Endothelial cell of umbilical vein (primary cell): Measurements from ENCODE around the gene YTHDF1. TPM values are rescaled to one million over a fixed set of nuclear protein-coding genes. Genes with fewer than 3 reads are reported as not detected.

Experiments
- BruUV-seq: library from RNA; stranded (reverse); fragments of 400-500 nt; replicated peaks from 2 replicates; lab custom pipeline; 2021; lab: Mats Ljungman, UMichigan
- CTCF ChIA-PET: fragments of 300-600, 350-600 bp; sonication (Branson Sonifier 250); formaldehyde crosslinking; loops from one replicate; lab custom pipeline; 2021; ENCODE audit warnings: antibody characterized with exemption, inconsistent platforms; lab: Charles Lee
- POLR2A ChIA-PET: fragments of 300-600, 350-600 bp; sonication (Branson Sonifier 250); formaldehyde crosslinking; loops from one replicate; lab custom pipeline; 2021; ENCODE audit warnings: antibody characterized with exemption, inconsistent platforms; lab: Charles Lee
- DNase-seq: peaks from one replicate; pipeline ENCODE4 v3.0.0-alpha.2; 2011; ENCODE audit warnings: low read depth, low spot score
- FAIRE-seq: peaks from 2 replicates; lab custom pipeline; 2011; peaks lifted over from hg19 to GRCh38; lab: Jason Lieb, UNC
- H2AFZ ChIP-seq: 2 replicates; pipeline ENCODE4 v1.6.0; 2012; ENCODE audit warnings: low read depth, low read length, control low read depth, inconsistent platforms
- H3K27ac ChIP-seq: 2 replicates; pipeline ENCODE4 v1.5.1; 2011; ENCODE audit warnings: low read depth, mild to moderate bottlenecking, control low read depth, low read length, moderate library complexity; ENCODE audit not compliant: insufficient read depth
- H3K27me3 ChIP-seq, 2 experiments: 2 replicates each; pipeline versions ENCODE4 v1.6.0 to v1.6.1; 2011; ENCODE audit warnings: low read length in 2 of 2, mixed read lengths in 1 of 2; ENCODE audit not compliant: control insufficient read depth in 2 of 2, insufficient read depth in 2 of 2
- H3K36me3 ChIP-seq, 2 experiments: 2 replicates in 1 of 2; 3 replicates in 1 of 2; pipeline ENCODE4 v1.5.1; 2011; ENCODE audit warnings: low read length in 2 of 2, mild to moderate bottlenecking in 1 of 2, moderate library complexity in 1 of 2; ENCODE audit not compliant: control insufficient read depth in 2 of 2, insufficient read depth in 2 of 2; ENCODE audit errors: extremely low read depth in 1 of 2
- H3K4me1 ChIP-seq: 3 replicates; pipeline ENCODE4 v1.5.1; 2011; ENCODE audit warnings: mild to moderate bottlenecking, low read length; ENCODE audit not compliant: control insufficient read depth, insufficient read depth; ENCODE audit errors: extremely low read depth
- H3K4me2 ChIP-seq: 2 replicates; pipeline ENCODE4 v1.6.1; 2011; ENCODE audit warnings: low read length, control low read depth, mixed read lengths; ENCODE audit not compliant: insufficient read depth
- H3K4me3 ChIP-seq, 3 experiments: fragments of 200-600 bp in 1 of 3; sonication (generic), shearing (Covaris generic) in 1 of 3; replicated peaks in 1 of 3; 2 replicates each; pipeline ENCODE4 v1.5.1; 2011 to 2016; ENCODE audit warnings: control low read depth in 3 of 3, low read length in 3 of 3, mild to moderate bottlenecking in 2 of 3, inconsistent platforms in 1 of 3, low read depth in 1 of 3, moderate library complexity in 1 of 3; ENCODE audit not compliant: insufficient read depth in 1 of 3
- H3K79me2 ChIP-seq: 2 replicates; pipeline ENCODE4 v1.6.0; 2012; ENCODE audit warnings: low read length, inconsistent platforms; ENCODE audit not compliant: control insufficient read depth, insufficient read depth
- H3K9ac ChIP-seq: replicated peaks from 2 replicates; pipeline ENCODE3; 2011; ENCODE audit warnings: low read length, control low read depth; ENCODE audit not compliant: insufficient read depth; ENCODE audit errors: extremely low read depth
- H3K9me1 ChIP-seq: replicated peaks from 3 replicates; pipeline ENCODE4 v1.6.0; 2011; ENCODE audit warnings: mild to moderate bottlenecking, low read length; ENCODE audit not compliant: control insufficient read depth, insufficient read depth; ENCODE audit errors: extremely low read depth
- H3K9me3 ChIP-seq: replicated peaks from 2 replicates; pipeline ENCODE4 v1.5.1; 2012; ENCODE audit warnings: low read length, inconsistent platforms; ENCODE audit not compliant: control insufficient read depth, insufficient read depth
- H4K20me1 ChIP-seq: replicated peaks from 2 replicates; pipeline ENCODE3; 2011; ENCODE audit warnings: mild to moderate bottlenecking, low read length; ENCODE audit not compliant: control insufficient read depth, insufficient read depth; ENCODE audit errors: extremely low read depth
- CTCF ChIP-seq, 2 donors: IDR thresholded peaks; 1 replicate in 1 of 2; 2 replicates in 1 of 2; pipeline ENCODE4 v1.5.1; 2011; ENCODE audit warnings: low read length in 2 of 2, mild to moderate bottlenecking in 2 of 2, moderate library complexity in 2 of 2, control low read depth in 1 of 2, inconsistent platforms in 1 of 2, low read depth in 1 of 2; ENCODE audit not compliant: insufficient read depth in 1 of 2; ENCODE audit errors: extremely low read depth in 1 of 2
- EZH2 ChIP-seq: IDR thresholded peaks from 2 replicates; pipeline ENCODE4 v1.6.1; 2012; ENCODE audit warnings: borderline replicate concordance, low read depth, mild to moderate bottlenecking, moderate library complexity, low read length, inconsistent platforms; ENCODE audit not compliant: severe bottlenecking
- FOS ChIP-seq: IDR thresholded peaks from 2 replicates; pipeline ENCODE4 v1.6.1; 2011; ENCODE audit warnings: mild to moderate bottlenecking, low read length, moderate library complexity, borderline replicate concordance; ENCODE audit not compliant: insufficient read depth
- GATA2 ChIP-seq: IDR thresholded peaks from 2 replicates; pipeline ENCODE4 v1.7.0; 2011; ENCODE audit warnings: low read depth, mild to moderate bottlenecking, moderate library complexity, mixed read lengths, low read length; ENCODE audit not compliant: insufficient read length, insufficient read depth
- JUN ChIP-seq: IDR thresholded peaks from 2 replicates; pipeline ENCODE4 v1.6.1; 2011; ENCODE audit warnings: borderline replicate concordance, low read depth; ENCODE audit not compliant: insufficient read length, insufficient read depth
- MAX ChIP-seq: IDR thresholded peaks from 2 replicates; pipeline ENCODE4 v1.6.1; 2011; ENCODE audit not compliant: insufficient read depth, insufficient read length
- MYC ChIP-seq: IDR thresholded peaks from one replicate; pipeline ENCODE4 v1.6.1; 2011; ENCODE audit warnings: mild to moderate bottlenecking, low read depth, low read length
- POLR2AphosphoS5 ChIP-seq: IDR thresholded peaks from 2 replicates; pipeline ENCODE4 v1.6.1; 2012; ENCODE audit warnings: low read depth, mild to moderate bottlenecking, control low read depth, low read length, moderate library complexity; ENCODE audit not compliant: insufficient read depth
- dilution Hi-C: fragments of 300-500 bp; cut with MboI; formaldehyde crosslinking; loops from one replicate; pipeline ENCODE4 v1.15.0; 2019; ENCODE audit warnings: low sequenced_read_pairs; ENCODE audit not compliant: extremely low pct_ligation_motif_present
- intact Hi-C: fragments of 100-400 bp; cut with micrococcal nuclease; formaldehyde crosslinking; loops from one replicate; pipeline ENCODE4 v1.10.0; 2022
- polyA plus RNA-seq, 4 experiments: library from polyadenylated mRNA; depleted of rRNA in 3 of 4; stranded (reverse) in 3 of 4; unstranded in 1 of 4; fragments of >200 nt; gene quantifications; 2 replicates each; pipeline versions ENCODE4 v1.2.1 to v1.2.3, GENCODE V29; 2011 to 2012; ENCODE audit warnings: missing spikeins in 1 of 4
- total RNA-seq: library from RNA; stranded (reverse); gene quantifications from 2 replicates; pipeline ENCODE4 v1.2.3, GENCODE V29; 2021

Gene YTHDF1
- total and polyA plus RNA-seq, 2 donors (not counting 3 experiments of a cell fraction or from before 2014, with no cell fraction given): 25.2 to 44.4 TPM

- POLR2A ChIA-PET: no interaction called here
- no peaks in the 10 kb centered on the region for H4K20me1 ChIP-seq
- no peak for FAIRE-seq
- H3K36me3 ChIP-seq: no peaks in the 10 kb centered on the region
- H3K9me1 ChIP-seq: no peaks in the 10 kb centered on the region
- H3K9ac ChIP-seq: no peak overlapping the region
- intact Hi-C loops (no loop called here), dilution Hi-C loops (no loop called here)
- no peak overlapping the region for H3K27ac ChIP-seq
- DNase-seq: no peak
- H3K79me2 ChIP-seq: no peaks in the 10 kb centered on the region
- no peaks in the 10 kb centered on the region for H3K4me1 ChIP-seq
- CTCF ChIA-PET: interaction anchor here (4.5 to 4.8 kb wide), 2 partner anchors 11 to 156 kb away, joined by 94 to 116 read pairs; partner anchors contain the start of gene BIRC7
- no peaks in the 10 kb centered on the region for H3K9me3 ChIP-seq
- H3K4me3 ChIP-seq: no peak overlapping the region
- no peak overlapping the region for H3K4me2 ChIP-seq
- TF ChIP-seq JUN (no peak), POLR2AphosphoS5 (no peak), GATA2 (no peak), CTCF (IDR thresholded peaks at IDR 0.05; ENCODE audit: extremely low read depth in 1 of 2, insufficient read depth in 1 of 2, low read depth in 1 of 2, low read length in 2 of 2) (no peak), FOS (no peak), EZH2 (no peak), MYC (no peak), MAX (no peak)
- H3K27me3 ChIP-seq: peaks cover 0 to 10% of the 10 kb centered on the region in 2 experiments
- no TSS peak for BruUV-seq
- H2AFZ ChIP-seq: no peak overlapping the region
Measured at GRCh38 chr20:63226042-63226943, 10.4 kb upstream of the YTHDF1 start.
